Measurements from ENCODE around the gene TNP2. TPM values are rescaled to one million over a fixed set of nuclear protein-coding genes. Genes with fewer than 3 reads are reported as not detected.

Gene TNP2
- total and polyA plus RNA-seq, 2 experiments from 2014 or later: not detected

GRCh38 chr16:11240636-11241473 is 28.3 kb downstream of the TNP2 start:
- Histone ChIP-seq H3K4me1 (ENCODE audit: insufficient read depth) (no peaks in the 10 kb centered on the region; the same call in 1 of the 2 replicates), H3K4me2 (0 out of 2 replicates have a peak overlapping the region, but pooled peaks have one; percentile 29), H3K79me2 (replicated peaks; ENCODE audit: insufficient read depth) (no peaks in the 10 kb centered on the region), H3K9me2 (ENCODE audit: insufficient read depth) (no peaks in the 10 kb centered on the region), H3F3A (replicated peaks; ENCODE audit: low read depth) (no peaks in the 10 kb centered on the region), H2AFZ (peak overlapping the region; percentile 90; the same call in 1 of the 2 replicates), H4K20me1 (replicated peaks; ENCODE audit: insufficient read depth) (no peaks in the 10 kb centered on the region), H3K36me3 (ENCODE audit: insufficient read depth) (no peaks in the 10 kb centered on the region), H3K27ac (ENCODE audit: low read depth) (peak overlapping the region; percentile 55; the same call in 1 of the 2 replicates), H3K4me3 (no peak overlapping the region), H3K27me3 (ENCODE audit: insufficient read depth) (no peaks in the 10 kb centered on the region)
- peak; percentile 58 for ATAC-seq
- peak; percentile 62 for DNase-seq (ENCODE audit: low spot score)
- Mint-ChIP-seq H3K9me3 (no peaks in the 10 kb centered on the region), H3K27me3 (ENCODE audit: insufficient read depth, low read depth, poor library complexity) (peaks cover 7% of the 10 kb centered on the region), H3K27ac (no peak overlapping the region), H3K4me1 (peaks cover 3% of the 10 kb centered on the region; the same call in 1 of the 3 replicates), H3K4me3 (no peak overlapping the region), H3K36me3 (ENCODE audit: low read depth) (no peaks in the 10 kb centered on the region)
- TF ChIP-seq ZNF331 (CRISPR knock-in tag; IDR thresholded peaks at IDR 0.05; ENCODE audit: low read depth) (no peak), POLR2AphosphoS5 (IDR thresholded peaks at IDR 0.05; ENCODE audit: low read depth) (no peak), JUNB (IDR thresholded peaks at IDR 0.05; ENCODE audit: unreplicated experiment) (no peak), NANOG (IDR thresholded peaks at IDR 0.05; ENCODE audit: borderline replicate concordance) (no peak), ZNF114 (CRISPR knock-in tag; IDR thresholded peaks at IDR 0.05) (no peak), CTCF (conservative IDR thresholded peaks at IDR 0.05; ENCODE audit: low read depth in 2 of 2) (no peak), EZH2phosphoT487 (IDR thresholded peaks at IDR 0.05; ENCODE audit: unreplicated experiment) (no peak), REST (IDR thresholded peaks at IDR 0.05; ENCODE audit: unreplicated experiment) (no peak), CREB1 (CRISPR knock-in tag; IDR thresholded peaks at IDR 0.05; ENCODE audit: low read depth) (no peak), ZNF462 (CRISPR knock-in tag; IDR thresholded peaks at IDR 0.05) (no peak), STAT1 (IDR thresholded peaks at IDR 0.05; ENCODE audit: unreplicated experiment) (no peak), EZH2 (IDR thresholded peaks at IDR 0.05; ENCODE audit: low read depth, unreplicated experiment) (no peak), ETS1 (IDR thresholded peaks at IDR 0.05) (no peak)
